Measurements from ENCODE around the gene CA12. TPM values are rescaled to one million over a fixed set of nuclear protein-coding genes. Genes with fewer than 3 reads are reported as not detected.

Gene CA12
- total RNA-seq, 1 experiment from 2014 or later: 2.8 TPM

- Mint-ChIP-seq H3K27me3 (ENCODE audit: low read depth) (no peaks in the 10 kb centered on the region), H3K36me3 (peaks cover 14% of the 10 kb centered on the region), H3K27ac (no peak overlapping the region), H3K4me3 (no peak overlapping the region), H3K9me3 (no peaks in the 10 kb centered on the region), H3K4me1 (peaks cover 18% of the 10 kb centered on the region)
- TF ChIP-seq USF2 (CRISPR knock-in tag; IDR thresholded peaks at IDR 0.05): no peak
- TF ChIP-seq TCF7 (CRISPR knock-in tag; IDR thresholded peaks at IDR 0.05; ENCODE audit: low read depth): no peak
- no peak for TF ChIP-seq NR1H2 (CRISPR knock-in tag; IDR thresholded peaks at IDR 0.05)
- TF ChIP-seq FOXP1 (CRISPR knock-in tag; IDR thresholded peaks at IDR 0.05; ENCODE audit: borderline replicate concordance): no peak
- TF ChIP-seq ATF1 (CRISPR knock-in tag; IDR thresholded peaks at IDR 0.05): no peak
- no peak for TF ChIP-seq EMX1 (CRISPR knock-in tag; IDR thresholded peaks at IDR 0.05)
- no peak for TF ChIP-seq ZNF263 (CRISPR knock-in tag; IDR thresholded peaks at IDR 0.05; ENCODE audit: low read depth)
- no peak for TF ChIP-seq KAT7 (CRISPR knock-in tag; IDR thresholded peaks at IDR 0.05; ENCODE audit: borderline replicate concordance)
- no peak for TF ChIP-seq NFATC4 (CRISPR knock-in tag; IDR thresholded peaks at IDR 0.05)
- TF ChIP-seq CBFB (CRISPR knock-in tag; IDR thresholded peaks at IDR 0.05; ENCODE audit: low read depth): no peak
- TF ChIP-seq RELA (CRISPR knock-in tag; IDR thresholded peaks at IDR 0.05; ENCODE audit: borderline replicate concordance): no peak
- no peak for TF ChIP-seq CREM (CRISPR knock-in tag; IDR thresholded peaks at IDR 0.05)
- TF ChIP-seq E2F4 (CRISPR knock-in tag; IDR thresholded peaks at IDR 0.05; ENCODE audit: borderline replicate concordance, low read depth): no peak
- TF ChIP-seq ZNF532 (CRISPR knock-in tag; IDR thresholded peaks at IDR 0.05; ENCODE audit: borderline replicate concordance): no peak
- TF ChIP-seq ELF4 (CRISPR knock-in tag; IDR thresholded peaks at IDR 0.05; ENCODE audit: low read depth): no peak
- no peak for TF ChIP-seq ZNF317 (CRISPR knock-in tag; IDR thresholded peaks at IDR 0.05; ENCODE audit: borderline replicate concordance, low read depth)
- no peak for TF ChIP-seq STAT6 (CRISPR knock-in tag; conservative IDR thresholded peaks at IDR 0.05; ENCODE audit: low read depth)
- no peak for TF ChIP-seq PRRX2 (CRISPR knock-in tag; IDR thresholded peaks at IDR 0.05)
- CTCF ChIA-PET: no interaction called here
- no peak for ATAC-seq
- no peak for DNase-seq (ENCODE audit: low spot score)
- POLR2A ChIA-PET: no interaction called here
Observed at GRCh38 chr15:63295341-63295740, 86.3 kb downstream of the CA12 start.

- H3K4me3 Mint-ChIP-seq: no peak overlapping the region
- peaks cover 10% of the 10 kb centered on the region for H3K36me3 Mint-ChIP-seq
- peaks cover 9% of the 10 kb centered on the region for H3K4me1 Mint-ChIP-seq
- CTCF ChIA-PET: no interaction called here
- H3K27me3 Mint-ChIP-seq (ENCODE audit: low read depth): no peaks in the 10 kb centered on the region
- POLR2A ChIA-PET: no interaction called here
- no peaks in the 10 kb centered on the region for H3K9me3 Mint-ChIP-seq
- DNase-seq (ENCODE audit: low spot score) (no peak), ATAC-seq (no peak)
- no peak overlapping the region for H3K27ac Mint-ChIP-seq
- TF ChIP-seq MLX (CRISPR knock-in tag; IDR thresholded peaks at IDR 0.05): no peak
- no peak for TF ChIP-seq E2F5 (CRISPR knock-in tag; IDR thresholded peaks at IDR 0.05)
- no peak for TF ChIP-seq ZNF671 (CRISPR knock-in tag; IDR thresholded peaks at IDR 0.05)
- TF ChIP-seq E2F1 (CRISPR knock-in tag; IDR thresholded peaks at IDR 0.05): no peak
- TF ChIP-seq USF2 (CRISPR knock-in tag; IDR thresholded peaks at IDR 0.05): no peak
Observed at GRCh38 chr15:63294359-63294758, 87.3 kb downstream of the CA12 start.
